ENCODE results near the gene MT1H. TPM values are rescaled to one million over a fixed set of nuclear protein-coding genes. Genes with fewer than 3 reads are reported as not detected.

The MT1H gene
- total RNA-seq, 1 experiment from 2014 or later = not detected

GRCh38 chr16:56626685-56627084 is 42.9 kb upstream of the MT1H start:
- H2AFZ ChIP-seq (ENCODE audit: low read depth, low read length, poor library complexity, severe bottlenecking) = no peak overlapping the region

More at GRCh38 chr16:56626685-56627084, 42.9 kb upstream of the MT1H start:
- H3K4me2 ChIP-seq (ENCODE audit: low read length) = peak overlapping the region; percentile 88
- no TSS peak for BruUV-seq (replicated peaks)
- RAD21 ChIA-PET (ENCODE audit: low non-redundant PET in 1 of 2, low total read pairs in 2 of 2, uncharacterized antibody in 2 of 2, unreplicated experiment in 2 of 2) = interaction anchor here (0.6 to 2.7 kb wide), 4 partner anchors 20 to 75 kb away, joined by 3 to 7 read pairs (median 3); no protein-coding TSS in a partner anchor
- no peaks in the 10 kb centered on the region for H3K27me3 ChIP-seq (ENCODE audit: insufficient read depth, low read length)
- TF ChIP-seq JUND (IDR thresholded peaks at IDR 0.05) = no peak
- TF ChIP-seq SIN3A (IDR thresholded peaks at IDR 0.05; ENCODE audit: low read depth) = no peak
- no peak for TF ChIP-seq ELF1 (IDR thresholded peaks at IDR 0.05; ENCODE audit: borderline replicate concordance, low read depth)
- TF ChIP-seq MAX (IDR thresholded peaks at IDR 0.05) = no peak
- TF ChIP-seq EGR1 (IDR thresholded peaks at IDR 0.05; ENCODE audit: low read depth) = no peak
- no peak for TF ChIP-seq ZFX (IDR thresholded peaks at IDR 0.05)
- TF ChIP-seq REST (IDR thresholded peaks at IDR 0.05; ENCODE audit: low read depth) = no peak
- TF ChIP-seq SP1 (IDR thresholded peaks at IDR 0.05; ENCODE audit: low read depth) = no peak
- no peak for TF ChIP-seq POLR2A (IDR thresholded peaks at IDR 0.05; ENCODE audit: borderline replicate concordance, extremely low read depth, insufficient read depth, insufficient read length)
- TF ChIP-seq ZBTB33 (IDR thresholded peaks at IDR 0.05; ENCODE audit: extremely low read depth, insufficient replicate concordance, low read length) = no peak
- TF ChIP-seq EZH2phosphoT487 (IDR thresholded peaks at IDR 0.05; ENCODE audit: borderline replicate concordance) = no peak
- no peak for TF ChIP-seq CTCF (IDR thresholded peaks at IDR 0.05 in 2 of 3, conservative IDR thresholded peaks at IDR 0.05 in 1 of 3; ENCODE audit: borderline replicate concordance in 1 of 3, insufficient read depth in 1 of 3, low read depth in 2 of 3, low read length in 2 of 3)
- no peak for TF ChIP-seq CBX3 (IDR thresholded peaks at IDR 0.05; ENCODE audit: low read depth)
- TF ChIP-seq SRF (IDR thresholded peaks at IDR 0.05; ENCODE audit: low read depth) = no peak
- TF ChIP-seq, protein P1, sequence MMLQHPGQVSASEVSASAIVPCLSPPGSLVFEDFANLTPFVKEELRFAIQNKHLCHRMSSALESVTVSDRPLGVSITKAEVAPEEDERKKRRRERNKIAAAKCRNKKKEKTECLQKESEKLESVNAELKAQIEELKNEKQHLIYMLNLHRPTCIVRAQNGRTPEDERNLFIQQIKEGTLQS (IDR thresholded peaks at IDR 0.05) = no peak
- TF ChIP-seq EZH2 (IDR thresholded peaks at IDR 0.05) = no peak
- TF ChIP-seq FOSL1 (IDR thresholded peaks at IDR 0.05; ENCODE audit: low read depth) = no peak
- no peak for TF ChIP-seq YY1 (IDR thresholded peaks at IDR 0.05; ENCODE audit: extremely low read depth, insufficient replicate concordance, low read depth, low read length)
- TF ChIP-seq RAD21 (IDR thresholded peaks at IDR 0.05; ENCODE audit: low read depth) = no peak
- no peak for TF ChIP-seq POLR2AphosphoS5 (IDR thresholded peaks at IDR 0.05; ENCODE audit: low read depth, low read length)
- POLR2A ChIA-PET = interaction anchor here (0.8 to 9.4 kb wide), 11 partner anchors 10 to 75 kb away, joined by 3 to 344 read pairs (median 8); partner anchors contain the start of genes MT1F and MT2A
- H3K36me3 ChIP-seq (ENCODE audit: control insufficient read depth in 1 of 2, insufficient read depth in 2 of 2, low read length in 2 of 2) = no peaks in the 10 kb centered on the region
- H3K9me2 ChIP-seq (ENCODE audit: insufficient read depth) = no peaks in the 10 kb centered on the region
- no peaks in the 10 kb centered on the region for H3K9me3 ChIP-seq (ENCODE audit: control insufficient read depth in 1 of 2, insufficient read depth in 1 of 2, low read depth in 1 of 2, low read length in 2 of 2)
- H3K79me2 ChIP-seq (ENCODE audit: insufficient read depth, low read length) = peaks cover 12% of the 10 kb centered on the region
- DNase-seq (ENCODE audit: low read depth, low spot score) (no peak), ATAC-seq (0 out of 2 replicates have a peak, but pooled peaks have one; percentile 6)
- peak overlapping the region; percentile 87 for H3K9ac ChIP-seq (ENCODE audit: low read length)
- H3K27ac ChIP-seq (ENCODE audit: low read depth, low read length) = peak overlapping the region; percentile 97
- intact Hi-C loops (cut with micrococcal nuclease) = loop anchor here (2.0 to 5.0 kb wide), 2 partner anchors 50 to 56 kb away; partner anchors contain the start of gene MT1X
- H3K4me3 ChIP-seq (replicated peaks in 1 of 2; ENCODE audit: low read depth in 1 of 2, low read length in 2 of 2) = peak overlapping the region; percentile 66 to 72
- CTCF ChIA-PET = interaction anchor here (1.0 to 2.8 kb wide), 3 partner anchors 17 to 75 kb away, joined by 3 to 7 read pairs (median 4); partner anchors contain the start of gene MT2A
- H3K4me1 ChIP-seq (ENCODE audit: control insufficient read depth in 1 of 2, insufficient read depth in 2 of 2, low read length in 2 of 2) = peaks cover 12 to 52% of the 10 kb centered on the region in 2 experiments
- no peaks in the 10 kb centered on the region for H4K20me1 ChIP-seq (ENCODE audit: insufficient read depth)

Data from HCT116 (cell line).